ENCODE data around the gene ARPC5. TPM values are rescaled to one million over a fixed set of nuclear protein-coding genes. Genes with fewer than 3 reads are reported as not detected.

Gene ARPC5
- total RNA-seq, 4 donors from 2014 or later = 22.7 to 123 (median 74.1) TPM

- in situ Hi-C loops (cut with MboI; ENCODE audit: low pct_ligation_motif_present in 1 of 4, low pct_unique_long_range_greater_than_20kb in 1 of 4, low sequenced_read_pairs in 3 of 4) (loop anchor here in 3 of 4 donors (10.0 kb wide), 1 partner anchor 262 kb away; no protein-coding TSS in a partner anchor), intact Hi-C loops (cut with DNase I; ENCODE audit: low total_unique reads) (no loop called here)
- Histone ChIP-seq H3K4me3 (no peak within 1 kb of the TSS), H3K36me3 (no peaks in the 10 kb centered on the region), H3K27ac (peak within 1 kb of the TSS; percentile 70 to 76 (median 74)), H3K9me3 (no peaks in the 10 kb centered on the region), H3K4me1 (peaks cover 0 to 40% (median 22%) of the 10 kb centered on the region in 4 donors), H3K27me3 (no peaks in the 10 kb centered on the region)
- peak; percentile 48 for DNase-seq
- TF ChIP-seq POLR2A (IDR thresholded peaks at IDR 0.05) (no peak), POLR2AphosphoS5 (IDR thresholded peaks at IDR 0.05) (peak in 2 of 3 donors; percentile 19 to 27)
- WGBS, 2 donors (ENCODE audit: low coverage in 1 of 2) = 47% methylated on average over 5 of the region's 5 CpGs; no CpG with 5 or more reads in 1 of the 2 donors
Measured at GRCh38 chr1:183652547-183653461, 17.2 kb upstream of the ARPC5 start, which contains the start of gene APOBEC4. TSS of gene APOBEC4 (minus strand) at chr1:183653316. CDS start at chr1:183648781, 4,535 bp downstream.

GRCh38 chr1:183652107-183652506, 16.5 kb upstream of the ARPC5 start:
- no peak overlapping the region for H3K4me3 ChIP-seq
- in situ Hi-C loops (cut with MboI; ENCODE audit: low pct_ligation_motif_present in 1 of 4, low pct_unique_long_range_greater_than_20kb in 1 of 4, low sequenced_read_pairs in 3 of 4) (loop anchor here in 3 of 4 donors (10.0 kb wide), 1 partner anchor 263 kb away; no protein-coding TSS in a partner anchor), intact Hi-C loops (cut with DNase I; ENCODE audit: low total_unique reads) (no loop called here)
- no peak for DNase-seq
- H3K9me3 ChIP-seq = no peaks in the 10 kb centered on the region
- H3K27ac ChIP-seq = peak overlapping the region; percentile 70 to 76 (median 74)
- WGBS, 2 donors (ENCODE audit: low coverage in 1 of 2) = 63 to 68% methylated on average over 1 of the region's 1 CpG
- H3K36me3 ChIP-seq = no peaks in the 10 kb centered on the region
- peaks cover 0 to 40% (median 22%) of the 10 kb centered on the region in 4 donors for H3K4me1 ChIP-seq
- H3K27me3 ChIP-seq = no peaks in the 10 kb centered on the region
- TF ChIP-seq CTCF (IDR thresholded peaks at IDR 0.05) = no peak
- TF ChIP-seq EP300 (IDR thresholded peaks at IDR 0.05; ENCODE audit: low read depth) = no peak
- no peak for TF ChIP-seq POLR2A (IDR thresholded peaks at IDR 0.05)
- TF ChIP-seq POLR2AphosphoS5 (IDR thresholded peaks at IDR 0.05) = no peak

GRCh38 chr1:183651612-183652011, 16.0 kb upstream of the ARPC5 start:
- TF ChIP-seq CTCF (IDR thresholded peaks at IDR 0.05) = no peak
- TF ChIP-seq EP300 (IDR thresholded peaks at IDR 0.05; ENCODE audit: low read depth) = no peak
- no peak for TF ChIP-seq POLR2A (IDR thresholded peaks at IDR 0.05)
- no peak for TF ChIP-seq POLR2AphosphoS5 (IDR thresholded peaks at IDR 0.05)
- H3K4me1 ChIP-seq = peaks cover 0 to 40% (median 22%) of the 10 kb centered on the region in 4 donors
- 88 to 96% methylated on average over 4 to 5 of the region's 5 CpGs for WGBS, 2 donors (ENCODE audit: low coverage in 1 of 2)
- H3K4me3 ChIP-seq = no peak overlapping the region
- intact Hi-C loops (cut with DNase I; ENCODE audit: low total_unique reads) = no loop called here
- H3K9me3 ChIP-seq = no peaks in the 10 kb centered on the region
- H3K27ac ChIP-seq = peak overlapping the region in 1 of 4 donors; percentile 76
- no peak for DNase-seq
- in situ Hi-C loops (cut with MboI; ENCODE audit: low pct_ligation_motif_present in 1 of 4, low pct_unique_long_range_greater_than_20kb in 1 of 4, low sequenced_read_pairs in 3 of 4) = loop anchor here in 3 of 4 donors (10.0 kb wide), 1 partner anchor 263 kb away; no protein-coding TSS in a partner anchor
- no peaks in the 10 kb centered on the region for H3K27me3 ChIP-seq
- no peaks in the 10 kb centered on the region for H3K36me3 ChIP-seq

DNA sequence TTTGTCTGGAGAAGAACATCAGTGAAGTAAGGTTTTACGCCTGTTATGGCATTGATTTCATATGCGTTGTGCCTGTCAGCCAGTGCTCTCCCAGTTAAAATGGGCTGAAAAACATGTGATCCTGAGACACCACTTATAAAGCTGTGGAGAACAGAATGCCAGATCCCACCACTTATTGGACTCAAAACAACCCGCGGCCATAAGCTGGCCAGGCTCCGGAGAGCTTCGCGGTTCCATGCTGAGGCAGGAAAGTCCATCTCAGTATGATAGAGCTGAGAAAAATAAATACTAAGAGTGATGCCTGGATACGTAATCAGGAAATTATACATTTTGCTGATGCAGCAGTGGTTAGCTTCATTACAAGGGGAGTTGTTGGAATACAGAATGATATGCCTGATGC, 12.5 kb upstream of the ARPC5 start:
- H3K4me1 ChIP-seq = peaks cover 0 to 15% (median 11%) of the 10 kb centered on the region in 4 donors
- in situ Hi-C loops (cut with MboI; ENCODE audit: low pct_ligation_motif_present in 1 of 4, low pct_unique_long_range_greater_than_20kb in 1 of 4, low sequenced_read_pairs in 3 of 4) (loop anchor here in 1 of 4 donors (25.0 kb wide), 1 partner anchor 186 kb away; the partner anchor contains the start of gene SMG7), intact Hi-C loops (cut with DNase I; ENCODE audit: low total_unique reads) (no loop called here)
- 94 to 100% methylated on average over 4 to 8 of the region's 8 CpGs for WGBS, 2 donors (ENCODE audit: low coverage in 1 of 2)
- H3K36me3 ChIP-seq = no peaks in the 10 kb centered on the region
- H3K9me3 ChIP-seq = no peaks in the 10 kb centered on the region
- no peak for TF ChIP-seq CTCF (IDR thresholded peaks at IDR 0.05)
- TF ChIP-seq POLR2A (IDR thresholded peaks at IDR 0.05) = no peak
- TF ChIP-seq EP300 (IDR thresholded peaks at IDR 0.05; ENCODE audit: low read depth) = no peak
- no peak for TF ChIP-seq POLR2AphosphoS5 (IDR thresholded peaks at IDR 0.05)
- no peaks in the 10 kb centered on the region for H3K27me3 ChIP-seq
- H3K27ac ChIP-seq = no peak overlapping the region
- no peak for DNase-seq
- no peak overlapping the region for H3K4me3 ChIP-seq

Data from transverse colon (tissue), 4 donors.